ENCODE measurements around the gene CREB5. TPM values are rescaled to one million over a fixed set of nuclear protein-coding genes. Genes with fewer than 3 reads are reported as not detected.

CREB5 gene
- total RNA-seq, 1 experiment from 2014 or later: 5.2 TPM

- Histone ChIP-seq H4K20me1 (ENCODE audit: low read length) (no peaks in the 10 kb centered on the region), H3K27ac (ENCODE audit: low read length) (no peak overlapping the region)
- no peak for DNase-seq
Measured at GRCh38 chr7:28435152-28435551, 22.8 kb downstream of the CREB5 start.

GRCh38 chr7:28435732-28436378 lies 23.5 kb downstream of the CREB5 start:
- Histone ChIP-seq H3F3A (ENCODE audit: low read length, unreplicated experiment) (no peaks in the 10 kb centered on the region), H3K9ac (ENCODE audit: low read length) (no peak overlapping the region), H3K9me3 (ENCODE audit: low read length) (no peaks in the 10 kb centered on the region), H3K27ac (ENCODE audit: low read length) (no peak overlapping the region), H3K79me2 (ENCODE audit: low read length) (no peaks in the 10 kb centered on the region), H2AFZ (ENCODE audit: low read length) (no peak overlapping the region), H3K4me1 (ENCODE audit: insufficient read depth, low read length) (peaks cover 18% of the 10 kb centered on the region), H3K27me3 (ENCODE audit: low read length) (peaks cover 33% of the 10 kb centered on the region), H3K9me2 (replicated peaks; ENCODE audit: low read length) (no peaks in the 10 kb centered on the region), H3K4me2 (ENCODE audit: low read length) (no peak overlapping the region), H3K36me3 (ENCODE audit: low read depth, low read length) (no peaks in the 10 kb centered on the region), H4K20me1 (ENCODE audit: low read length) (no peaks in the 10 kb centered on the region), H3K4me3 (ENCODE audit: low read length) (no peak overlapping the region)
- CTCF ChIA-PET: no interaction called here
- TF ChIP-seq EZH2 (IDR thresholded peaks at IDR 0.05; ENCODE audit: low read length, unreplicated experiment) (no peak), CTCF (conservative IDR thresholded peaks at IDR 0.05; ENCODE audit: low read depth, low read length) (no peak), EZH2phosphoT487 (IDR thresholded peaks at IDR 0.05; ENCODE audit: borderline replicate concordance, low read length) (no peak)
- DNase-seq (peak; percentile 46), ATAC-seq (peak; percentile 94)
- POLR2A ChIA-PET (ENCODE audit: unreplicated experiment): interaction anchor here (0.6 to 0.7 kb wide), 3 partner anchors 139 to 486 kb away, joined by 3 to 5 read pairs (median 4); no protein-coding TSS in a partner anchor
- no TSS peak for BruUV-seq (replicated peaks)
- intact Hi-C loops (cut with micrococcal nuclease): loop anchor here (2.0 kb wide), 1 partner anchor 31 kb away; no protein-coding TSS in a partner anchor

More at GRCh38 chr7:28435152-28435551, 22.8 kb downstream of the CREB5 start:
- intact Hi-C loops (cut with micrococcal nuclease): no loop called here
- H3K36me3 ChIP-seq (ENCODE audit: low read depth, low read length): no peaks in the 10 kb centered on the region
- no peak overlapping the region for H3K9ac ChIP-seq (ENCODE audit: low read length)
- H2AFZ ChIP-seq (ENCODE audit: low read length): no peak overlapping the region
- H3K79me2 ChIP-seq (ENCODE audit: low read length): no peaks in the 10 kb centered on the region
- peaks cover 29% of the 10 kb centered on the region for H3K27me3 ChIP-seq (ENCODE audit: low read length)
- peaks cover 18% of the 10 kb centered on the region for H3K4me1 ChIP-seq (ENCODE audit: insufficient read depth, low read length)
- no peak for ATAC-seq
- ChIA-PET POLR2A (ENCODE audit: unreplicated experiment) (no interaction called here), CTCF (no interaction called here)
- H3K9me2 ChIP-seq (replicated peaks; ENCODE audit: low read length): no peaks in the 10 kb centered on the region
- H3F3A ChIP-seq (ENCODE audit: low read length, unreplicated experiment): no peaks in the 10 kb centered on the region
- no peaks in the 10 kb centered on the region for H3K9me3 ChIP-seq (ENCODE audit: low read length)
- no peak overlapping the region for H3K4me2 ChIP-seq (ENCODE audit: low read length)
- BruUV-seq (replicated peaks): no TSS peak
- no peak overlapping the region for H3K4me3 ChIP-seq (ENCODE audit: low read length)
- no peak for TF ChIP-seq EZH2phosphoT487 (IDR thresholded peaks at IDR 0.05; ENCODE audit: borderline replicate concordance, low read length)
- TF ChIP-seq EZH2 (IDR thresholded peaks at IDR 0.05; ENCODE audit: low read length, unreplicated experiment): no peak
- TF ChIP-seq CTCF (conservative IDR thresholded peaks at IDR 0.05; ENCODE audit: low read depth, low read length): no peak

- H3K4me2 ChIP-seq (ENCODE audit: low read length): no peak overlapping the region
- no peaks in the 10 kb centered on the region for H3F3A ChIP-seq (ENCODE audit: low read length, unreplicated experiment)
- no peak overlapping the region for H3K27ac ChIP-seq (ENCODE audit: low read length)
- H2AFZ ChIP-seq (ENCODE audit: low read length): no peak overlapping the region
- peaks cover 14% of the 10 kb centered on the region for H3K4me1 ChIP-seq (ENCODE audit: insufficient read depth, low read length)
- ATAC-seq (no peak), DNase-seq (no peak)
- BruUV-seq (replicated peaks): no TSS peak
- peaks cover 36% of the 10 kb centered on the region for H3K27me3 ChIP-seq (ENCODE audit: low read length)
- H3K79me2 ChIP-seq (ENCODE audit: low read length): no peaks in the 10 kb centered on the region
- ChIA-PET POLR2A (ENCODE audit: unreplicated experiment) (no interaction called here), CTCF (no interaction called here)
- no peak overlapping the region for H3K9ac ChIP-seq (ENCODE audit: low read length)
- H3K36me3 ChIP-seq (ENCODE audit: low read depth, low read length): no peaks in the 10 kb centered on the region
- no peaks in the 10 kb centered on the region for H4K20me1 ChIP-seq (ENCODE audit: low read length)
- TF ChIP-seq CTCF (conservative IDR thresholded peaks at IDR 0.05; ENCODE audit: low read depth, low read length) (no peak), EZH2phosphoT487 (IDR thresholded peaks at IDR 0.05; ENCODE audit: borderline replicate concordance, low read length) (no peak), EZH2 (IDR thresholded peaks at IDR 0.05; ENCODE audit: low read length, unreplicated experiment) (no peak)
- H3K4me3 ChIP-seq (ENCODE audit: low read length): no peak overlapping the region
- no peaks in the 10 kb centered on the region for H3K9me3 ChIP-seq (ENCODE audit: low read length)
- H3K9me2 ChIP-seq (replicated peaks; ENCODE audit: low read length): no peaks in the 10 kb centered on the region
- intact Hi-C loops (cut with micrococcal nuclease): no loop called here
Measured at GRCh38 chr7:28440055-28440601, 27.8 kb downstream of the CREB5 start.

All from PC-3 (cell line).